GM12873 (cell line): Measurements from ENCODE around the gene ARL8A.

ENCODE experiments used
- TF ChIP-seq, protein P1 (sequence below): IDR thresholded peaks from 2 replicates; pipeline ENCODE4 v1.5.1; 2012; ENCODE audit warnings: low read depth, mild to moderate bottlenecking, moderate library complexity, low read length, control low read depth; ENCODE audit not compliant: insufficient read depth; ENCODE audit errors: missing control alignments

The ARL8A gene

DNA sequence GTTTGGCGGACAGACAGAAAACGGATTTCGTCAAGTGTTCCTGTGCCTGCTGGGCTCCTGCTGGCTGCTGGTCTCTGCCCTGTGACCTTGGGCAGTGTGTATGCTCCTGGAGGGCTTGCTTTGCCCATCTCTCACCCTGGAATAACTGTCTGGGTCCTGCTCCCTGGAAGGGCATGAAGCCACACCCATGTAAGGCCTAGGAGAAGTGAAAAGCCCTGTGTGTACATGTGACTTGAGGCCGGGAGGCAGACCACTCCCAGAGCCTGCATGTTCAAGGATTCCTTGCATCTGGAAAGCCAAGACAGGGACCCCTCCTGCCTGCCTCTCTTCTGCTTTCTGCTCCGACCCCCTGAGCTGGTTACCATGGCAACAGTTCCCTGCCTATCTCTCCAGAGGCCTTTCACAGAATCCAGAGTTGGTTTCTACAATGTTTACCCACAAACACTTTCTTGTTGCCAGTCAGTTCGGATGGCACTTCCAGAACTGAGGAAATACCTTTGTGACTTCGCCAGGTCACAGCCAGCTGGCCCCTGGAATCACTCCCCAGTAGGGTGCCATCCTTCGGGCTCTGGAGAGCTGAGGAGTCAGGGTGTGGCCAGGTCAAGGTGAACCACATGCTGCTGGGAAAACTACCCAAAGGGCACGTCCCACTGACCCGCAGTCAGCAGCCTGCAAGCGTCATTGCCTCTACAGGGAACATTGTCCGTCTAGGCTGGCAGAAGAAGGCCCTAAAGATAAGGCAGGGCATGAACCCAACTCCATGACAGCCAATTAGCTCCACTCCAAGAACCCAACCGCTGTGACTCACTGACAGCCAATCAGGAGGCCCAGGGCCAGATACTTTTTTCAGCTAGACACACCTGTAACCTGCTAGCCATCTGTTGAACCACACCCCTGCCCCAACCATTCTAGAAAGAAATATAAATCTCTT is 36.5 kb downstream of the ARL8A start:
- TF ChIP-seq, protein P1, sequence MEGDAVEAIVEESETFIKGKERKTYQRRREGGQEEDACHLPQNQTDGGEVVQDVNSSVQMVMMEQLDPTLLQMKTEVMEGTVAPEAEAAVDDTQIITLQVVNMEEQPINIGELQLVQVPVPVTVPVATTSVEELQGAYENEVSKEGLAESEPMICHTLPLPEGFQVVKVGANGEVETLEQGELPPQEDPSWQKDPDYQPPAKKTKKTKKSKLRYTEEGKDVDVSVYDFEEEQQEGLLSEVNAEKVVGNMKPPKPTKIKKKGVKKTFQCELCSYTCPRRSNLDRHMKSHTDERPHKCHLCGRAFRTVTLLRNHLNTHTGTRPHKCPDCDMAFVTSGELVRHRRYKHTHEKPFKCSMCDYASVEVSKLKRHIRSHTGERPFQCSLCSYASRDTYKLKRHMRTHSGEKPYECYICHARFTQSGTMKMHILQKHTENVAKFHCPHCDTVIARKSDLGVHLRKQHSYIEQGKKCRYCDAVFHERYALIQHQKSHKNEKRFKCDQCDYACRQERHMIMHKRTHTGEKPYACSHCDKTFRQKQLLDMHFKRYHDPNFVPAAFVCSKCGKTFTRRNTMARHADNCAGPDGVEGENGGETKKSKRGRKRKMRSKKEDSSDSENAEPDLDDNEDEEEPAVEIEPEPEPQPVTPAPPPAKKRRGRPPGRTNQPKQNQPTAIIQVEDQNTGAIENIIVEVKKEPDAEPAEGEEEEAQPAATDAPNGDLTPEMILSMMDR = no peak

DNA sequence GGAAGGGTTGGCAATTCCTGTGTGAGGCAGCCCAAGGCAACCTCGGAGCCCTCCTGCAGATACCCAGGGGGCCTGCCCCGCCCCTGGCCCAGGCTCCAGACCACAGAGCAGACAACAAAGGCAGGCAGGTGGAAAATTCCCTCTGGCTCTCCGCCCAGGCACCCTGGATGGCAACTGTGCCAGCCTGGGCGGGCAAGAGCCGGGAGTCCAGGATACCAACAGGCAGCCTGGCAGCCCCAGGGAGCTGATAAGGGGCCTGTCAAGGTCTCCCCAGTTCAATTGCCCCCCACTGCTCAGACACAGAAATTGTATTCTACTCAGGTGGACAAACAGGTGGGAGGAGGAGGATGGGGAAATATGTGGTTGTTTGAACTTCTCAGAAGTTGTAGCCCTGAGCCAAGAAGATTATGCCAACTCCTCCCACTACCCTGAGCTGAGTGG is 37.2 kb downstream of the ARL8A start:
- TF ChIP-seq, protein P1 = no peak

DNA sequence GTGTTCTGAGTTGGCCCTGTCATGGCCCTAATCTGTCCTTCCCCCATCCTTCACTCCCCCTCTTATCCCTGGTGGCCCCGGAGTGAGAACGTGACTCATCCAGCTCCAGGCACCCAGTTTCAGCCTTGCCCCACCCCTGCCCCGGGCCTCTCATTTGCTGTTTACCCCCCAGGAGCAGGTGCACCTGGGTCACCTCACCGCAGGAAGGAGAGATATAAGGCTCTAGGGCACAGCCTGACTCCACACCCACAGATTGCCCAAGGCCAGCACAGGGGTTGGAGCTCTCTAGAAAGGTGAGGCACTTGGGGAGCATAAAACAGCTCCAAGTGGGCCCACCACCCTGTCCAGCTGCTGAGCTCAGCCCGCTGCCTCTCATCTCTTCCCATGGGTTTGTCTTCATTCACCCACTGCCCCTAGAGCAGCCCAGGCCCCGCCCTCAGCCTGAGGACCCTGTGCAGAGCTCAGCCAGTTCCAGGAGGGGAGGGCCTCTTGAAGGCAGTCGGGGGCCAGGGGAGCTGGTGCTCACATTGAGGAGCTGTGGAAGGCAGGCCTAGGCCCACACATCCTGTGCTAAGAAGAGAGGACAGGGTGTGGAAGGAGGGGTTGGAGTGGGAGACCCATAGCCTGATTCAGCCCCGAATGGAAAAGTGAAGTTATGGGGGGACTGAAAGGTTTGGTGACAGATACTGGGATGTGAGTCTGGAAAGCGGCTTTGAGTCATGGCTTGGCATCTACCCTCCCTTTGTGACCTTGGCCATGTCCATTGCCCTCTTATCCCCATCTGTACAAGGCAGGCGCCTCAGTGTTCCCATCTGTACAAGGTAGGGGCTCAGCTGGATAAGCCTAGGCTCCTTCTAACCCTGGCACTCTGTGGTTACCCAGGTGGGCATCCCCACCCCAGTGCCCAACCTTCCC is 37.9 kb downstream of the ARL8A start:
- TF ChIP-seq, protein P1 = no peak

DNA sequence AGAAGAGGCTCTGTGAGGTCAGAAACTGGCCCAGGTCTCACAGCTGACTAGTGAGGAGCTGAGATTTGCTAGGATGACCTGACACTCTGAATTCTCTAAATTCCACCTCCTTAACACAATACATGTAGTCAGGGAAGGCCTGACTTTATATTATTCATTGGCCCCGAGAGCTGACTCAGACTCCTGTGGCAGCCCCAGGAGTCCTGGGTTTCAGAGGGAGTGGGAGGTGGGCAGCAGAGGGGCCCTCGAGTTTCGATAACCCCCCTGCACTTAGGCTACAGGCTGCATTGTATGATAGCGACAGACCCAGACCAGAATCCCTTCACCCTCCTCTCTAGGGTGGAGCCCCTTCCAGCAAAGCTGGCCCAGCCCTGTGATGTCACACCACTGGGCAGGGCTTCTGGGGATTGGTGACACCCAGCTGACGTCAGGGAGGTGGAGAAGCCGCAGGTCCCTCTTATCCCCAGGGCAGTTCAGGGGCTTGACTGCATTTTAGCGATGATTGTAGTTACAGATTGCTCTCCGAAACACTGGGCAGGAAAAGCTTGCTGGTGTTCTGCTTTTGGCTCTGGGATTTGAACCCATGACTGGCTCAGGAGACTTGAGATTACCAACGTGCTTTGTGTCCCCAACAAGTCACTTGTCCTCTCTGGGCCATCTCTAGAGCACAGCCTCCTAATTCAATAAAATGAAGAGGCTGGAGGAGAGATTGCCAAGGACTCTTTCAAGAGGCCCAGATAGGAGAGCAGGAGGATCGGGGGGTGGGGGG is 38.8 kb downstream of the ARL8A start:
- TF ChIP-seq, protein P1 = no peak

DNA sequence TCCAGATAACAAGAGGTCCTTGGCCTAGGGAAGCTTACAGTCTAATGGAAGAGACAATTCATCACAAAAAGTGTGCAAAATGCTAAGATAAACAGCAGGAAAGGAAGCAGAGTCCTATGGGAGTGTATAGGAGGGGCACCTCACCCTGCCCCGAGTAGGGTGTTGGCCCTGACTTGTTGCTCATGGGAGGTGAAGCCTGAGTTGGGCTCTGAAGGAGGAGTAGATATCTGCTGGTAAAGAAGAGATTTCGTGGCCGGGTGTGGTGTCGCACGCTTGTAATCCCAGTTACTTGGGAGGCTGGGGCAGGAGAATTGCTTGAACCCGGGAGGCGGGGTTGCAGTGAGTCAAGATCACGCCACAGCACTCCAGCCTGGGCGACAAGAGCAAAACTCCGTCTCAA is 40.5 kb downstream of the ARL8A start:
- TF ChIP-seq, protein P1 = no peak

DNA sequence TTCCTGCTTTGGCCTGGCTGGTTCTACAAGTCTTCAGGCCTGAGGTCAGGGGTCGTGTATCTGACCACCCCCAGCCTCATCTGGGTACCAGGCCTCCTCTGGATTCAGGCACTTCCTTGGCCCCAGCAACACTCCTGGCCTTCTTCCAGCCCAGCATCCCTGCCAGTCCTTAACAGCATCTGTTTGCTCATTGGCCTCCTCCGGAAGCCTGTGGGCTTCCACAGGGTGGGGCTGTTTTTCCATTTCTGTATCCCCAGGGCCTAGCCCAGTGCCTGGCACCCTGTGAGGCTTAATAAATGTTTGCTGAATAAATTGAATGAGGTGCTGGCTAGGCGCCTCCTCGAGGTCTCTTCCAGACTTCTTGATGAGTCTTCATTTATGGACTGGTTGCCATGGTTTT is 43.4 kb downstream of the ARL8A start:
- TF ChIP-seq, protein P1 = no peak
